Measurements from ENCODE around the gene MDGA2. TPM values are rescaled to one million over a fixed set of nuclear protein-coding genes. Genes with fewer than 3 reads are reported as not detected.

MDGA2 gene
- total and polyA plus RNA-seq, 2 of the 8 experiments (the other 6 are each of a cell fraction or from before 2014, with no cell fraction given): 0.11 to 0.69 TPM

DNA sequence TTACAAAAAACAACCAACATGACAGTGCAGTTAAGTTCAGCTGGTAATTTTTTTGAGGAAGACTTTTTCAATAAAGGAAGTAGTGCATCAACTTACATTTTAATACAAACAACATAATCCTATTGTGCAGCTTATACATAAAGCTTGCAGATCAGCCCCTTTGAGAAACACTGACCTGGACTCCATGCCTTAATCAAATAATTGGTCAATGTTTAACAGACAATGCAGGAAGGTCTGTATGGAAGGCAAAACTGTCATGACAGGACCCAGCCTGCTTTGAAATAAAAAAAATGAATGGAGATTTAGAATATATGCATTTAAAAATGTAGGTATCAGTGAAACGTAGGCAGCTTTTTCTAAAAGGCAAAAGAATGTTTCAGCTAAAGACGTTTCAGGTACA, 702.1 kb downstream of the MDGA2 start:
- Histone ChIP-seq H2BK5ac (ENCODE audit: low read depth, low read length) (no peak overlapping the region), H3K27me3 (replicated peaks in 1 of 4; ENCODE audit: control insufficient read depth in 3 of 4, extremely low read depth in 1 of 4, insufficient read depth in 3 of 4, low read length in 3 of 4) (no peaks in the 10 kb centered on the region), H3K4me1 (replicated peaks in 1 of 4; ENCODE audit: control insufficient read depth in 3 of 4, insufficient read depth in 4 of 4, low read length in 3 of 4) (no peaks in the 10 kb centered on the region), H3K18ac (ENCODE audit: extremely low read depth, low read length) (no peak overlapping the region), H3K4me3 (ENCODE audit: extremely low read depth in 1 of 4, insufficient read depth in 2 of 4, low read depth in 3 of 4, low read length in 4 of 4) (no peak overlapping the region), H3K27ac (ENCODE audit: low read depth, low read length) (no peak overlapping the region), H4K5ac (ENCODE audit: insufficient read length, low read depth, low read length) (no peak overlapping the region), H4K8ac (ENCODE audit: extremely low read depth, insufficient read depth, low read length) (no peak overlapping the region), H2BK15ac (ENCODE audit: low read length) (no peak overlapping the region), H2BK20ac (ENCODE audit: low read length) (no peak overlapping the region), H3K9ac (replicated peaks in 1 of 4; ENCODE audit: extremely low read depth in 1 of 4, low read depth in 3 of 4, low read length in 3 of 4) (no peak overlapping the region), H3K4ac (replicated peaks; ENCODE audit: insufficient read length, low read depth, low read length) (no peak overlapping the region), H2BK12ac (ENCODE audit: low read depth, low read length) (no peak overlapping the region), H3K23ac (ENCODE audit: insufficient read length) (no peak overlapping the region), H3K79me2 (ENCODE audit: control insufficient read depth in 1 of 2, insufficient read depth in 2 of 2, low read length in 2 of 2) (no peaks in the 10 kb centered on the region), H3K79me1 (ENCODE audit: low read depth, low read length) (no peaks in the 10 kb centered on the region), H3K56ac (replicated peaks; ENCODE audit: insufficient read length, low read depth, low read length) (no peak overlapping the region), H2AK5ac (ENCODE audit: low read depth, low read length) (no peak overlapping the region), H3K14ac (ENCODE audit: insufficient read length) (no peak overlapping the region), H3K4me2 (ENCODE audit: insufficient read depth in 1 of 2, low read depth in 2 of 2, low read length in 2 of 2) (no peak overlapping the region), H2BK120ac (replicated peaks; ENCODE audit: low read depth, low read length) (no peak overlapping the region), H3K23me2 (ENCODE audit: low read depth, low read length) (no peaks in the 10 kb centered on the region), H3K36me3 (ENCODE audit: control insufficient read depth in 2 of 4, insufficient read depth in 4 of 4, low read length in 3 of 4) (no peaks in the 10 kb centered on the region), H4K91ac (replicated peaks; ENCODE audit: insufficient read length, low read length) (no peak overlapping the region), H3K9me3 (ENCODE audit: insufficient read depth in 2 of 2, low read depth in 1 of 2, low read length in 1 of 2) (no peaks in the 10 kb centered on the region), H4K20me1 (replicated peaks in 1 of 2; ENCODE audit: control insufficient read depth in 1 of 2, insufficient read depth in 2 of 2, low read length in 2 of 2) (no peaks in the 10 kb centered on the region), H2AFZ (ENCODE audit: low read length) (no peak overlapping the region)
- 86% methylated on average over 2 of the region's 2 CpGs; no CpG with 5 or more reads in 1 of the 2 experiments for WGBS, 2 experiments (ENCODE audit: extremely low coverage in 1 of 2, insufficient coverage in 1 of 2, insufficient read length in 1 of 2, insufficient replicate concordance in 2 of 2, low coverage in 1 of 2, low lambda C conversion rate in 2 of 2, missing lambda C conversion rate in 1 of 2)
- DNase-seq (ENCODE audit: low read depth in 1 of 2, low spot score in 2 of 2): no peak
- no peak for FAIRE-seq
- ChIA-PET POLR2A (ENCODE audit: partially characterized antibody) (no interaction called here), CTCF (ENCODE audit: partially characterized antibody) (no interaction called here)
- TF ChIP-seq BACH1 (IDR thresholded peaks at IDR 0.05; ENCODE audit: low read length) (no peak), SP2 (IDR thresholded peaks at IDR 0.05; ENCODE audit: low read length) (no peak), GTF2F1 (IDR thresholded peaks at IDR 0.05; ENCODE audit: borderline replicate concordance, low read depth, low read length) (no peak), TAF7 (optimal IDR thresholded peaks at IDR 0.05; ENCODE audit: borderline replicate concordance, low read depth, low read length) (no peak), KDM4A (IDR thresholded peaks at IDR 0.05; ENCODE audit: low read depth, low read length, severe bottlenecking) (no peak), KDM5A (IDR thresholded peaks at IDR 0.05; ENCODE audit: low read length) (no peak), KDM1A (IDR thresholded peaks at IDR 0.05; ENCODE audit: borderline replicate concordance, low read length) (no peak), JUND (IDR thresholded peaks at IDR 0.05; ENCODE audit: low read length) (no peak)
- TF ChIP-seq, protein P1, sequence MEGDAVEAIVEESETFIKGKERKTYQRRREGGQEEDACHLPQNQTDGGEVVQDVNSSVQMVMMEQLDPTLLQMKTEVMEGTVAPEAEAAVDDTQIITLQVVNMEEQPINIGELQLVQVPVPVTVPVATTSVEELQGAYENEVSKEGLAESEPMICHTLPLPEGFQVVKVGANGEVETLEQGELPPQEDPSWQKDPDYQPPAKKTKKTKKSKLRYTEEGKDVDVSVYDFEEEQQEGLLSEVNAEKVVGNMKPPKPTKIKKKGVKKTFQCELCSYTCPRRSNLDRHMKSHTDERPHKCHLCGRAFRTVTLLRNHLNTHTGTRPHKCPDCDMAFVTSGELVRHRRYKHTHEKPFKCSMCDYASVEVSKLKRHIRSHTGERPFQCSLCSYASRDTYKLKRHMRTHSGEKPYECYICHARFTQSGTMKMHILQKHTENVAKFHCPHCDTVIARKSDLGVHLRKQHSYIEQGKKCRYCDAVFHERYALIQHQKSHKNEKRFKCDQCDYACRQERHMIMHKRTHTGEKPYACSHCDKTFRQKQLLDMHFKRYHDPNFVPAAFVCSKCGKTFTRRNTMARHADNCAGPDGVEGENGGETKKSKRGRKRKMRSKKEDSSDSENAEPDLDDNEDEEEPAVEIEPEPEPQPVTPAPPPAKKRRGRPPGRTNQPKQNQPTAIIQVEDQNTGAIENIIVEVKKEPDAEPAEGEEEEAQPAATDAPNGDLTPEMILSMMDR (IDR thresholded peaks at IDR 0.05; ENCODE audit: control extremely low read depth in 1 of 3, insufficient read depth in 1 of 3, low read depth in 1 of 3, low read length in 3 of 3): no peak

Measured in H1 (cell line).